ENCODE data around the gene RAG2. TPM values are rescaled to one million over a fixed set of nuclear protein-coding genes. Genes with fewer than 3 reads are reported as not detected.

The RAG2 gene
- total and polyA plus RNA-seq, 10 of the 15 experiments (the other 5 are each of a cell fraction or from before 2014, with no cell fraction given): not detected

- TF ChIP-seq, protein P1, sequence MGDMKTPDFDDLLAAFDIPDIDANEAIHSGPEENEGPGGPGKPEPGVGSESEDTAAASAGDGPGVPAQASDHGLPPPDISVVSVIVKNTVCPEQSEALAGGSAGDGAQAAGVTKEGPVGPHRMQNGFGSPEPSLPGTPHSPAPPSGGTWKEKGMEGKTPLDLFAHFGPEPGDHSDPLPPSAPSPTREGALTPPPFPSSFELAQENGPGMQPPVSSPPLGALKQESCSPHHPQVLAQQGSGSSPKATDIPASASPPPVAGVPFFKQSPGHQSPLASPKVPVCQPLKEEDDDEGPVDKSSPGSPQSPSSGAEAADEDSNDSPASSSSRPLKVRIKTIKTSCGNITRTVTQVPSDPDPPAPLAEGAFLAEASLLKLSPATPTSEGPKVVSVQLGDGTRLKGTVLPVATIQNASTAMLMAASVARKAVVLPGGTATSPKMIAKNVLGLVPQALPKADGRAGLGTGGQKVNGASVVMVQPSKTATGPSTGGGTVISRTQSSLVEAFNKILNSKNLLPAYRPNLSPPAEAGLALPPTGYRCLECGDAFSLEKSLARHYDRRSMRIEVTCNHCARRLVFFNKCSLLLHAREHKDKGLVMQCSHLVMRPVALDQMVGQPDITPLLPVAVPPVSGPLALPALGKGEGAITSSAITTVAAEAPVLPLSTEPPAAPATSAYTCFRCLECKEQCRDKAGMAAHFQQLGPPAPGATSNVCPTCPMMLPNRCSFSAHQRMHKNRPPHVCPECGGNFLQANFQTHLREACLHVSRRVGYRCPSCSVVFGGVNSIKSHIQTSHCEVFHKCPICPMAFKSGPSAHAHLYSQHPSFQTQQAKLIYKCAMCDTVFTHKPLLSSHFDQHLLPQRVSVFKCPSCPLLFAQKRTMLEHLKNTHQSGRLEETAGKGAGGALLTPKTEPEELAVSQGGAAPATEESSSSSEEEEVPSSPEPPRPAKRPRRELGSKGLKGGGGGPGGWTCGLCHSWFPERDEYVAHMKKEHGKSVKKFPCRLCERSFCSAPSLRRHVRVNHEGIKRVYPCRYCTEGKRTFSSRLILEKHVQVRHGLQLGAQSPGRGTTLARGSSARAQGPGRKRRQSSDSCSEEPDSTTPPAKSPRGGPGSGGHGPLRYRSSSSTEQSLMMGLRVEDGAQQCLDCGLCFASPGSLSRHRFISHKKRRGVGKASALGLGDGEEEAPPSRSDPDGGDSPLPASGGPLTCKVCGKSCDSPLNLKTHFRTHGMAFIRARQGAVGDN (IDR thresholded peaks at IDR 0.05): no peak
- TF ChIP-seq RAD51 (IDR thresholded peaks at IDR 0.05) (no peak), PRDM15 (CRISPR knock-in tag; IDR thresholded peaks at IDR 0.05) (no peak), JUND (IDR thresholded peaks at IDR 0.05; ENCODE audit: low read depth, low read length) (no peak), PML (IDR thresholded peaks at IDR 0.05; ENCODE audit: low read length) (no peak), MTA2 (IDR thresholded peaks at IDR 0.05; ENCODE audit: low read depth) (no peak), PAX8 (IDR thresholded peaks at IDR 0.05) (no peak), FOXM1 (IDR thresholded peaks at IDR 0.05; ENCODE audit: low read depth, low read length) (no peak), RAD21 (IDR thresholded peaks at IDR 0.05; ENCODE audit: insufficient read depth, low read depth, low read length) (no peak), BHLHE40 (IDR thresholded peaks at IDR 0.05; ENCODE audit: borderline replicate concordance in 1 of 2, low read depth in 2 of 2, low read length in 1 of 2) (no peak), ATF3 (IDR thresholded peaks at IDR 0.05; ENCODE audit: borderline replicate concordance, extremely low read depth, low read depth, low read length) (no peak)
- TF ChIP-seq, protein P2, sequence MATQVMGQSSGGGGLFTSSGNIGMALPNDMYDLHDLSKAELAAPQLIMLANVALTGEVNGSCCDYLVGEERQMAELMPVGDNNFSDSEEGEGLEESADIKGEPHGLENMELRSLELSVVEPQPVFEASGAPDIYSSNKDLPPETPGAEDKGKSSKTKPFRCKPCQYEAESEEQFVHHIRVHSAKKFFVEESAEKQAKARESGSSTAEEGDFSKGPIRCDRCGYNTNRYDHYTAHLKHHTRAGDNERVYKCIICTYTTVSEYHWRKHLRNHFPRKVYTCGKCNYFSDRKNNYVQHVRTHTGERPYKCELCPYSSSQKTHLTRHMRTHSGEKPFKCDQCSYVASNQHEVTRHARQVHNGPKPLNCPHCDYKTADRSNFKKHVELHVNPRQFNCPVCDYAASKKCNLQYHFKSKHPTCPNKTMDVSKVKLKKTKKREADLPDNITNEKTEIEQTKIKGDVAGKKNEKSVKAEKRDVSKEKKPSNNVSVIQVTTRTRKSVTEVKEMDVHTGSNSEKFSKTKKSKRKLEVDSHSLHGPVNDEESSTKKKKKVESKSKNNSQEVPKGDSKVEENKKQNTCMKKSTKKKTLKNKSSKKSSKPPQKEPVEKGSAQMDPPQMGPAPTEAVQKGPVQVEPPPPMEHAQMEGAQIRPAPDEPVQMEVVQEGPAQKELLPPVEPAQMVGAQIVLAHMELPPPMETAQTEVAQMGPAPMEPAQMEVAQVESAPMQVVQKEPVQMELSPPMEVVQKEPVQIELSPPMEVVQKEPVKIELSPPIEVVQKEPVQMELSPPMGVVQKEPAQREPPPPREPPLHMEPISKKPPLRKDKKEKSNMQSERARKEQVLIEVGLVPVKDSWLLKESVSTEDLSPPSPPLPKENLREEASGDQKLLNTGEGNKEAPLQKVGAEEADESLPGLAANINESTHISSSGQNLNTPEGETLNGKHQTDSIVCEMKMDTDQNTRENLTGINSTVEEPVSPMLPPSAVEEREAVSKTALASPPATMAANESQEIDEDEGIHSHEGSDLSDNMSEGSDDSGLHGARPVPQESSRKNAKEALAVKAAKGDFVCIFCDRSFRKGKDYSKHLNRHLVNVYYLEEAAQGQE (IDR thresholded peaks at IDR 0.05; ENCODE audit: low read depth, low read length): no peak
- TF ChIP-seq, protein P3, sequence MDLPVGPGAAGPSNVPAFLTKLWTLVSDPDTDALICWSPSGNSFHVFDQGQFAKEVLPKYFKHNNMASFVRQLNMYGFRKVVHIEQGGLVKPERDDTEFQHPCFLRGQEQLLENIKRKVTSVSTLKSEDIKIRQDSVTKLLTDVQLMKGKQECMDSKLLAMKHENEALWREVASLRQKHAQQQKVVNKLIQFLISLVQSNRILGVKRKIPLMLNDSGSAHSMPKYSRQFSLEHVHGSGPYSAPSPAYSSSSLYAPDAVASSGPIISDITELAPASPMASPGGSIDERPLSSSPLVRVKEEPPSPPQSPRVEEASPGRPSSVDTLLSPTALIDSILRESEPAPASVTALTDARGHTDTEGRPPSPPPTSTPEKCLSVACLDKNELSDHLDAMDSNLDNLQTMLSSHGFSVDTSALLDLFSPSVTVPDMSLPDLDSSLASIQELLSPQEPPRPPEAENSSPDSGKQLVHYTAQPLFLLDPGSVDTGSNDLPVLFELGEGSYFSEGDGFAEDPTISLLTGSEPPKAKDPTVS (IDR thresholded peaks at IDR 0.05; ENCODE audit: low read depth, low read length): no peak
- TF ChIP-seq, protein P4, sequence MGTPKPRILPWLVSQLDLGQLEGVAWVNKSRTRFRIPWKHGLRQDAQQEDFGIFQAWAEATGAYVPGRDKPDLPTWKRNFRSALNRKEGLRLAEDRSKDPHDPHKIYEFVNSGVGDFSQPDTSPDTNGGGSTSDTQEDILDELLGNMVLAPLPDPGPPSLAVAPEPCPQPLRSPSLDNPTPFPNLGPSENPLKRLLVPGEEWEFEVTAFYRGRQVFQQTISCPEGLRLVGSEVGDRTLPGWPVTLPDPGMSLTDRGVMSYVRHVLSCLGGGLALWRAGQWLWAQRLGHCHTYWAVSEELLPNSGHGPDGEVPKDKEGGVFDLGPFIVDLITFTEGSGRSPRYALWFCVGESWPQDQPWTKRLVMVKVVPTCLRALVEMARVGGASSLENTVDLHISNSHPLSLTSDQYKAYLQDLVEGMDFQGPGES (IDR thresholded peaks at IDR 0.05): no peak
Measured at GRCh38 chr11:36600180-36600579, 2.1 kb upstream of the RAG2 start (continued).
